GM12891 (cell line): ENCODE data around the gene ELOVL3.

Experiments used
- POLR2A ChIP-seq: IDR thresholded peaks from 2 replicates; pipeline ENCODE4 v1.6.1; 2011; ENCODE audit warnings: low read depth, low read length, control low read depth
- TAF1 ChIP-seq: IDR thresholded peaks from 2 replicates; pipeline ENCODE4 v1.6.1; 2011; ENCODE audit warnings: low read depth, low read length, control low read depth

DNA sequence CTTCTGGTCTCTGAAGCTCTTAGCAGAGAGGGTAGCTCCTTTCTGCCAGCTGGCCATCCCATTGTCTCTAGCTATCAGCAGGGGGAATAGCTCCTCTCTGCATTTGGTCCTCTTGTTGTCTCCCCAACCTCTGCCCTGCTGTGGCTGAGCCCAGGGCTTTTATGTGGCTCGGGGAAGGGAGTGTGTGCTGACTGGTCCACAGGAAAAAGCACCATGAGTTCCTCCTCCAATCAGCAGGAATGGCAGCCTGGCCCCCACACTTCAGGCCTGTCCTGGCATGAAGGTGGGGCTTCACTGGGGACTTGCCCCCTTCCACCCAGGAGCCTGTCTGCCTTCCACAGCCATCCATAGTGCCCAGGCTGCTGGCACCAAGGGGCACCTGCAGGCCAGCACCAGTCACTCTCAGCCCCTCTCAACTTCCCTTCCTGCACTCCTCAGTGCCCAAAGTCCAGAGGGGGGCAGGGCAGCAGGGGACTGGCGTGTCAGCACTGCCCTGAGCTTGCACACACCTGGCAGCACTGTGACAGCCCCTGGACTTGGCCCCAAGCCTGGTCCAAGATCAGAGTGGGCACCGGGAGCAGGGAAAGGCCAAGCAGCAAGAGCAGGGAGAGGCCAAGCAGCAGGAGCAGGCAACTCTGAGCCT is 37.7 kb upstream of the ELOVL3 start:
- TF ChIP-seq TAF1 (no peak), POLR2A (no peak)
